ENCODE results near the gene WDR64.

WDR64 gene

GRCh38 chr1:241654019-241654418 is 1.9 kb downstream of the WDR64 start:
- TF ChIP-seq PATZ1 (CRISPR knock-in tag; IDR thresholded peaks at IDR 0.05; ENCODE audit: borderline replicate concordance) (no peak), TSHZ2 (CRISPR knock-in tag; IDR thresholded peaks at IDR 0.05) (no peak), RARB (CRISPR knock-in tag; IDR thresholded peaks at IDR 0.05) (no peak), TOX (CRISPR knock-in tag; IDR thresholded peaks at IDR 0.05; ENCODE audit: borderline replicate concordance) (no peak), ZC3H10 (CRISPR knock-in tag; IDR thresholded peaks at IDR 0.05) (no peak)
- TF ChIP-seq, protein P1, sequence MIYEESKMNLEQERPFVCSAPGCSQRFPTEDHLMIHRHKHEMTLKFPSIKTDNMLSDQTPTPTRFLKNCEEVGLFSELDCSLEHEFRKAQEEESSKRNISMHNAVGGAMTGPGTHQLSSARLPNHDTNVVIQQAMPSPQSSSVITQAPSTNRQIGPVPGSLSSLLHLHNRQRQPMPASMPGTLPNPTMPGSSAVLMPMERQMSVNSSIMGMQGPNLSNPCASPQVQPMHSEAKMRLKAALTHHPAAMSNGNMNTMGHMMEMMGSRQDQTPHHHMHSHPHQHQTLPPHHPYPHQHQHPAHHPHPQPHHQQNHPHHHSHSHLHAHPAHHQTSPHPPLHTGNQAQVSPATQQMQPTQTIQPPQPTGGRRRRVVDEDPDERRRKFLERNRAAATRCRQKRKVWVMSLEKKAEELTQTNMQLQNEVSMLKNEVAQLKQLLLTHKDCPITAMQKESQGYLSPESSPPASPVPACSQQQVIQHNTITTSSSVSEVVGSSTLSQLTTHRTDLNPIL (CRISPR knock-in tag; IDR thresholded peaks at IDR 0.05; ENCODE audit: low read depth), result no peak
- TF ChIP-seq, protein P2, sequence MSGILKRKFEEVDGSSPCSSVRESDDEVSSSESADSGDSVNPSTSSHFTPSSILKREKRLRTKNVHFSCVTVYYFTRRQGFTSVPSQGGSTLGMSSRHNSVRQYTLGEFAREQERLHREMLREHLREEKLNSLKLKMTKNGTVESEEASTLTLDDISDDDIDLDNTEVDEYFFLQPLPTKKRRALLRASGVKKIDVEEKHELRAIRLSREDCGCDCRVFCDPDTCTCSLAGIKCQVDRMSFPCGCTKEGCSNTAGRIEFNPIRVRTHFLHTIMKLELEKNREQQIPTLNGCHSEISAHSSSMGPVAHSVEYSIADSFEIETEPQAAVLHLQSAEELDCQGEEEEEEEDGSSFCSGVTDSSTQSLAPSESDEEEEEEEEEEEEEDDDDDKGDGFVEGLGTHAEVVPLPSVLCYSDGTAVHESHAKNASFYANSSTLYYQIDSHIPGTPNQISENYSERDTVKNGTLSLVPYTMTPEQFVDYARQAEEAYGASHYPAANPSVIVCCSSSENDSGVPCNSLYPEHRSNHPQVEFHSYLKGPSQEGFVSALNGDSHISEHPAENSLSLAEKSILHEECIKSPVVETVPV (CRISPR knock-in tag; IDR thresholded peaks at IDR 0.05), result no peak
- no peak for ATAC-seq

DNA sequence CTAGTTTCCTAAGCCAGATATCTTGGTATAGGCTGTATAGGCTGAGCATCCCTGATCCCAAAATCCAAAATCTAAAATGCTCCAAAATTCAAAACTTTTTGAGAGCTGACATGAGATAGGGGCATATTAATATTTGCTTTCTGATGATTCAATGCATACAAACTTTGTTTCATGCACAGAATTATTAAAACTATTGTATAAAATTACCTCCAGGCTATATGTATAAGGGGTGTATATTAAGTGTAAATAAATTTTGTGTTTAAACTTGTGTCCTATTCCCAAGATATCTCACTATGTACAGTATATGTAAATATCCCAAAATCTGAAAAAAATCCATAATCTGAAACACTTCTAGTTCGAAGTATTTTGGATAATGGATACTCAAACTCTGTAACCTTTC is 2.6 kb downstream of the WDR64 start:
- ATAC-seq, result no peak
- TF ChIP-seq, protein P3, sequence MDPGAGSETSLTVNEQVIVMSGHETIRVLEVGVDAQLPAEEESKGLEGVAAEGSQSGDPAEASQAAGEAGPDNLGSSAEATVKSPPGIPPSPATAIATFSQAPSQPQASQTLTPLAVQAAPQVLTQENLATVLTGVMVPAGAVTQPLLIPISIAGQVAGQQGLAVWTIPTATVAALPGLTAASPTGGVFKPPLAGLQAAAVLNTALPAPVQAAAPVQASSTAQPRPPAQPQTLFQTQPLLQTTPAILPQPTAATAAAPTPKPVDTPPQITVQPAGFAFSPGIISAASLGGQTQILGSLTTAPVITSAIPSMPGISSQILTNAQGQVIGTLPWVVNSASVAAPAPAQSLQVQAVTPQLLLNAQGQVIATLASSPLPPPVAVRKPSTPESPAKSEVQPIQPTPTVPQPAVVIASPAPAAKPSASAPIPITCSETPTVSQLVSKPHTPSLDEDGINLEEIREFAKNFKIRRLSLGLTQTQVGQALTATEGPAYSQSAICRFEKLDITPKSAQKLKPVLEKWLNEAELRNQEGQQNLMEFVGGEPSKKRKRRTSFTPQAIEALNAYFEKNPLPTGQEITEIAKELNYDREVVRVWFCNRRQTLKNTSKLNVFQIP (CRISPR knock-in tag; IDR thresholded peaks at IDR 0.05; ENCODE audit: borderline replicate concordance, low read depth), result no peak
- TF ChIP-seq PPARA (CRISPR knock-in tag; IDR thresholded peaks at IDR 0.05; ENCODE audit: borderline replicate concordance), result no peak
- TF ChIP-seq, protein P2 (CRISPR knock-in tag; IDR thresholded peaks at IDR 0.05), result no peak
- TF ChIP-seq ESRRG (CRISPR knock-in tag; IDR thresholded peaks at IDR 0.05), result no peak
- no peak for TF ChIP-seq SNAI2 (CRISPR knock-in tag; IDR thresholded peaks at IDR 0.05)
- TF ChIP-seq ISL1 (CRISPR knock-in tag; IDR thresholded peaks at IDR 0.05), result no peak
- no peak for TF ChIP-seq ZFP3 (CRISPR knock-in tag; IDR thresholded peaks at IDR 0.05)
- no peak for TF ChIP-seq ZNF70 (CRISPR knock-in tag; IDR thresholded peaks at IDR 0.05)
- no peak for TF ChIP-seq ZC3H10 (CRISPR knock-in tag; IDR thresholded peaks at IDR 0.05)
- no peak for TF ChIP-seq CSDC2 (CRISPR knock-in tag; IDR thresholded peaks at IDR 0.05)
- no peak for TF ChIP-seq TCF4 (CRISPR knock-in tag; IDR thresholded peaks at IDR 0.05; ENCODE audit: borderline replicate concordance)
- no peak for TF ChIP-seq TOX (CRISPR knock-in tag; IDR thresholded peaks at IDR 0.05; ENCODE audit: borderline replicate concordance)
- TF ChIP-seq PATZ1 (CRISPR knock-in tag; IDR thresholded peaks at IDR 0.05; ENCODE audit: borderline replicate concordance), result no peak
- no peak for TF ChIP-seq ZFP30 (CRISPR knock-in tag; IDR thresholded peaks at IDR 0.05)
- TF ChIP-seq OSR1 (CRISPR knock-in tag; IDR thresholded peaks at IDR 0.05), result no peak
- no peak for TF ChIP-seq GLIS3 (CRISPR knock-in tag; IDR thresholded peaks at IDR 0.05)
- TF ChIP-seq BACH2 (CRISPR knock-in tag; IDR thresholded peaks at IDR 0.05; ENCODE audit: borderline replicate concordance), result no peak
